H9 (cell line): ENCODE data around the gene PLP2. TPM values are rescaled to one million over a fixed set of nuclear protein-coding genes. Genes with fewer than 3 reads are reported as not detected.

Experiments used
- DNase-seq: peaks from one replicate; pipeline ENCODE4 v3.0.0-alpha.2; 2017
- H2AFZ ChIP-seq: one replicate; pipeline ENCODE4 v1.6.1; 2013; ENCODE audit warnings: mild to moderate bottlenecking, low read length, control low read depth, moderate library complexity
- H2AK5ac ChIP-seq: 2 replicates; pipeline ENCODE4 v1.6.1; 2013; ENCODE audit warnings: low read length, control low read depth, mixed read lengths; ENCODE audit not compliant: insufficient read length
- H2BK120ac ChIP-seq: one replicate; pipeline ENCODE4 v1.6.1; 2013; ENCODE audit warnings: low read depth, mild to moderate bottlenecking, low read length, control low read depth, inconsistent platforms; ENCODE audit not compliant: poor library complexity, severe bottlenecking
- H2BK12ac ChIP-seq: 2 replicates; pipeline ENCODE4 v1.6.1; 2013; ENCODE audit warnings: low read length, control low read depth, mixed read lengths, low read depth; ENCODE audit not compliant: insufficient read length
- H2BK15ac ChIP-seq: 2 replicates; pipeline ENCODE4 v1.6.1; 2013; ENCODE audit warnings: low read depth, low read length, control low read depth
- H2BK20ac ChIP-seq: one replicate; pipeline ENCODE4 v1.6.1; 2013; ENCODE audit warnings: low read depth, mild to moderate bottlenecking, low read length, control low read depth, inconsistent platforms; ENCODE audit not compliant: poor library complexity, severe bottlenecking
- H2BK5ac ChIP-seq: 2 replicates; pipeline ENCODE4 v1.6.1; 2013; ENCODE audit warnings: low read length, control low read depth, mixed read lengths; ENCODE audit not compliant: insufficient read length
- H3K14ac ChIP-seq: 2 replicates; pipeline ENCODE4 v1.6.1; 2013; ENCODE audit warnings: low read length, control low read depth; ENCODE audit not compliant: insufficient read depth
- H3K18ac ChIP-seq: 2 replicates; pipeline ENCODE4 v1.6.1; 2013; ENCODE audit warnings: low read depth, mild to moderate bottlenecking, mixed read lengths, low read length, control low read depth; ENCODE audit not compliant: insufficient read length
- H3K23ac ChIP-seq: 2 replicates; pipeline ENCODE4 v1.6.1; 2013; ENCODE audit warnings: low read length, control low read depth, mixed read lengths, low read depth; ENCODE audit not compliant: insufficient read length
- H3K23me2 ChIP-seq: 2 replicates; pipeline ENCODE4 v1.6.1; 2013; ENCODE audit warnings: low read depth, mild to moderate bottlenecking, mixed read lengths, low read length, control low read depth; ENCODE audit not compliant: insufficient read length, poor library complexity, severe bottlenecking
- H3K27ac ChIP-seq: 2 replicates; pipeline ENCODE4 v1.5.1; 2013; ENCODE audit warnings: low read length, control low read depth, mixed read lengths, low read depth; ENCODE audit not compliant: insufficient read length
- H3K27me3 ChIP-seq: 2 replicates; pipeline ENCODE4 v1.6.1; 2013; ENCODE audit warnings: low read length, control low read depth, inconsistent platforms; ENCODE audit not compliant: insufficient read depth
- H3K4ac ChIP-seq: 2 replicates; pipeline ENCODE4 v1.6.1; 2013; ENCODE audit warnings: low read depth, mild to moderate bottlenecking, control low read depth, inconsistent platforms, low read length, moderate library complexity
- H3K4me1 ChIP-seq: 2 replicates; pipeline ENCODE4 v1.6.1; 2013; ENCODE audit warnings: low read length, control low read depth, inconsistent platforms; ENCODE audit not compliant: insufficient read depth
- H3K4me2 ChIP-seq: 2 replicates; pipeline ENCODE4 v1.6.1; 2013; ENCODE audit warnings: low read length, control low read depth, mixed read lengths; ENCODE audit not compliant: insufficient read length, insufficient read depth
- H3K56ac ChIP-seq: 2 replicates; pipeline ENCODE4 v1.6.1; 2013; ENCODE audit warnings: low read depth, mild to moderate bottlenecking, mixed read lengths, low read length, control low read depth; ENCODE audit not compliant: insufficient read length
- H3K79me1 ChIP-seq: 2 replicates; pipeline ENCODE4 v1.6.1; 2013; ENCODE audit warnings: low read depth, mild to moderate bottlenecking, moderate library complexity, low read length, control low read depth, inconsistent platforms; ENCODE audit not compliant: insufficient read depth, poor library complexity, severe bottlenecking
- H3K79me2 ChIP-seq: 2 replicates; pipeline ENCODE4 v1.6.1; 2013; ENCODE audit warnings: low read length, control low read depth, inconsistent platforms; ENCODE audit not compliant: insufficient read depth
- H3K9ac ChIP-seq: 2 replicates; pipeline ENCODE4 v1.6.1; 2013; ENCODE audit warnings: low read length, control low read depth, mixed read lengths; ENCODE audit not compliant: insufficient read length; ENCODE audit errors: extremely low read depth
- H3K9me3 ChIP-seq: one replicate; pipeline ENCODE4 v1.6.1; 2013; ENCODE audit warnings: low read depth, low read length, inconsistent platforms; ENCODE audit not compliant: control insufficient read depth
- H3T11ph ChIP-seq: one replicate; pipeline ENCODE4 v1.6.1; 2013; ENCODE audit warnings: mild to moderate bottlenecking, low read length, control low read depth, inconsistent platforms
- H4K20me1 ChIP-seq: one replicate; pipeline ENCODE4 v1.6.1; 2013; ENCODE audit not compliant: control insufficient read depth, insufficient read length, insufficient read depth
- H4K5ac ChIP-seq: 2 replicates; pipeline ENCODE4 v1.6.1; 2013; ENCODE audit warnings: low read depth, mild to moderate bottlenecking, mixed read lengths, low read length, control low read depth; ENCODE audit not compliant: insufficient read length
- H4K8ac ChIP-seq: replicated peaks from 2 replicates; pipeline ENCODE4 v1.6.1; 2013; ENCODE audit warnings: low read length, control low read depth, mixed read lengths, low read depth; ENCODE audit not compliant: insufficient read length
- H4K91ac ChIP-seq: 2 replicates; pipeline ENCODE4 v1.6.1; 2013; ENCODE audit warnings: low read depth, mild to moderate bottlenecking, moderate library complexity, mixed read lengths, low read length, control low read depth; ENCODE audit not compliant: insufficient read length
- H3K27ac Mint-ChIP-seq, 3 experiments: 2 replicates in 2 of 3; 3 replicates in 1 of 3; pipeline ENCODE4 v1.8.0; 2020 to 2021; ENCODE audit warnings: mixed read lengths in 3 of 3, mild to moderate bottlenecking in 1 of 3, moderate library complexity in 1 of 3
- H3K27me3 Mint-ChIP-seq: 2 replicates; pipeline ENCODE4 v1.8.0; 2021; ENCODE audit warnings: low read depth, mild to moderate bottlenecking, moderate library complexity, mixed read lengths
- H3K36me3 Mint-ChIP-seq, 3 experiments: 2 replicates in 2 of 3; 3 replicates in 1 of 3; pipeline ENCODE4 v1.8.0; 2020 to 2021; ENCODE audit warnings: low read depth in 3 of 3, mixed read lengths in 3 of 3; ENCODE audit not compliant: insufficient read depth in 1 of 3
- H3K4me1 Mint-ChIP-seq, 2 experiments: 2 replicates each; pipeline ENCODE4 v1.8.0; 2020; ENCODE audit warnings: mixed read lengths in 2 of 2
- H3K4me3 Mint-ChIP-seq, 2 experiments: 2 replicates in 1 of 2; 3 replicates in 1 of 2; pipeline ENCODE4 v1.8.0; 2020 to 2021; ENCODE audit warnings: mild to moderate bottlenecking in 2 of 2, mixed read lengths in 2 of 2, moderate library complexity in 1 of 2
- H3K9me3 Mint-ChIP-seq, 2 experiments: 2 replicates in 1 of 2; 3 replicates in 1 of 2; pipeline ENCODE4 v1.8.0; 2020; ENCODE audit warnings: mild to moderate bottlenecking in 2 of 2, mixed read lengths in 2 of 2, moderate library complexity in 1 of 2
- CTCF ChIP-seq: fragments of 200-600 bp; sonication (generic); conservative IDR thresholded peaks from 3 replicates; pipeline ENCODE4 v1.8.0; 2021; ENCODE audit warnings: antibody characterized with exemption, mild to moderate bottlenecking
- WGBS: extraction: QIAGEN DNeasy Blood & Tissue Kit; methylation state at CpG from one replicate; pipeline ENCODE4 v1.1.7; 2013; ENCODE audit warnings: missing lambda C conversion rate, low lambda C conversion rate, mixed read lengths; ENCODE audit not compliant: insufficient read length; ENCODE audit errors: extremely low coverage; 5-methylcytosine and 5-hydroxymethylcytosine counted together
- total RNA-seq: library from RNA; stranded (reverse); gene quantifications from 2 replicates; pipeline ENCODE4 v1.2.1, GENCODE V29; 2021

PLP2 gene
- total RNA-seq, 1 experiment from 2014 or later, result 11.7 TPM

GRCh38 chrX:49204709-49205108 lies 33.0 kb downstream of the PLP2 start:
- Histone ChIP-seq H4K8ac (no peak overlapping the region), H2BK12ac (no peak overlapping the region), H3K9ac (no peak overlapping the region), H2AK5ac (no peak overlapping the region), H2BK120ac (no peak overlapping the region), H2BK15ac (no peak overlapping the region), H2BK20ac (no peak overlapping the region), H3K27ac (no peak overlapping the region), H3K18ac (no peak overlapping the region), H3K9me3 (peaks cover 17% of the 10 kb centered on the region), H4K20me1 (no peaks in the 10 kb centered on the region), H2AFZ (no peak overlapping the region), H3K56ac (no peak overlapping the region), H4K5ac (no peak overlapping the region), H3K4me1 (no peaks in the 10 kb centered on the region), H2BK5ac (no peak overlapping the region), H4K91ac (no peak overlapping the region), H3K23me2 (peaks cover 3% of the 10 kb centered on the region), H3K14ac (no peak overlapping the region), H3K23ac (no peak overlapping the region), H3K27me3 (no peaks in the 10 kb centered on the region), H3T11ph (no peak overlapping the region), H3K79me2 (no peaks in the 10 kb centered on the region), H3K4ac (no peak overlapping the region), H3K79me1 (no peaks in the 10 kb centered on the region), H3K4me2 (no peak overlapping the region)
- DNase-seq, result no peak
- H3K4me1 Mint-ChIP-seq, result peaks cover 4 to 19% of the 10 kb centered on the region in 2 experiments; a peak in 3 of 4 replicates
- peaks cover 2% of the 10 kb centered on the region for H3K27me3 Mint-ChIP-seq
- H3K4me3 Mint-ChIP-seq, result no peak overlapping the region
- no peak overlapping the region for H3K27ac Mint-ChIP-seq
- peaks cover 0 to 7% (median 0%) of the 10 kb centered on the region in 3 experiments; a peak in 2 of 7 replicates for H3K36me3 Mint-ChIP-seq
- peaks cover 55 to 75% of the 10 kb centered on the region in 2 experiments for H3K9me3 Mint-ChIP-seq
- TF ChIP-seq CTCF, result no peak
- no CpG with 5 or more reads among the region's 4 CpGs for WGBS
